ENCODE measurements around the gene ADAR.

Gene ADAR

GRCh38 chr1:154559466-154560044 lies 48.4 kb downstream of the ADAR start:
- peak overlapping the region; percentile 87 for H3K27ac ChIP-seq (ENCODE audit: low read depth, low read length)
- peaks cover 17 to 35% (median 32%) of the 10 kb centered on the region in 5 donors for H3K4me1 ChIP-seq (ENCODE audit: control insufficient read depth in 5 of 5, insufficient read depth in 5 of 5, low read length in 5 of 5)
- H3K27me3 ChIP-seq (ENCODE audit: control insufficient read depth in 5 of 5, insufficient read depth in 4 of 5, low read length in 5 of 5), result no peaks in the 10 kb centered on the region
- no peaks in the 10 kb centered on the region for H3K9me3 ChIP-seq (ENCODE audit: control insufficient read depth in 5 of 5, low read length in 5 of 5)
- H3K36me3 ChIP-seq (ENCODE audit: control insufficient read depth in 5 of 5, insufficient read depth in 5 of 5, low read length in 5 of 5), result peaks cover 0 to 14% (median 13%) of the 10 kb centered on the region in 5 donors
- H3K9ac ChIP-seq (ENCODE audit: low read length in 5 of 5), result peak overlapping the region; percentile 23 to 90 (median 75)
- H3K4me3 ChIP-seq (ENCODE audit: low read depth in 1 of 5, low read length in 5 of 5), result peak overlapping the region; percentile 68 to 78 (median 75)

- Histone ChIP-seq H3K4me3 (ENCODE audit: low read depth in 1 of 5, low read length in 5 of 5) (peak overlapping the region; percentile 68 to 78 (median 75)), H3K27me3 (ENCODE audit: control insufficient read depth in 5 of 5, insufficient read depth in 4 of 5, low read length in 5 of 5) (no peaks in the 10 kb centered on the region), H3K9ac (ENCODE audit: low read length in 5 of 5) (peak overlapping the region; percentile 23 to 90 (median 74)), H3K36me3 (ENCODE audit: control insufficient read depth in 5 of 5, insufficient read depth in 5 of 5, low read length in 5 of 5) (peaks cover 6 to 21% (median 19%) of the 10 kb centered on the region in 5 donors), H3K4me1 (ENCODE audit: control insufficient read depth in 5 of 5, insufficient read depth in 5 of 5, low read length in 5 of 5) (peaks cover 17 to 35% (median 32%) of the 10 kb centered on the region in 5 donors), H3K27ac (ENCODE audit: low read depth, low read length) (peak overlapping the region; percentile 87), H3K9me3 (ENCODE audit: control insufficient read depth in 5 of 5, low read length in 5 of 5) (no peaks in the 10 kb centered on the region)
Observed at GRCh38 chr1:154558720-154559465, 49.1 kb downstream of the ADAR start.

GRCh38 chr1:154557939-154558719 lies 49.9 kb downstream of the ADAR start, which contains the start of gene UBE2Q1:
Gene UBE2Q1, minus strand, starts transcription at chr1:154558662. Its CDS starts 109 bp downstream, at chr1:154558553.
- H3K9me3 ChIP-seq (ENCODE audit: control insufficient read depth in 5 of 5, low read length in 5 of 5), result no peaks in the 10 kb centered on the region
- H3K36me3 ChIP-seq (ENCODE audit: control insufficient read depth in 5 of 5, insufficient read depth in 5 of 5, low read length in 5 of 5), result peaks cover 7 to 28% (median 27%) of the 10 kb centered on the region in 5 donors
- H3K4me1 ChIP-seq (ENCODE audit: control insufficient read depth in 5 of 5, insufficient read depth in 5 of 5, low read length in 5 of 5), result peaks cover 17 to 35% (median 32%) of the 10 kb centered on the region in 5 donors
- H3K9ac ChIP-seq (ENCODE audit: low read length in 5 of 5), result peak within 1 kb of the TSS; percentile 51 to 92 (median 90)
- peak within 1 kb of the TSS; percentile 69 to 94 (median 78) for H3K4me3 ChIP-seq (ENCODE audit: low read depth in 1 of 5, low read length in 5 of 5)
- peak within 1 kb of the TSS; percentile 87 for H3K27ac ChIP-seq (ENCODE audit: low read depth, low read length)
- no peaks in the 10 kb centered on the region for H3K27me3 ChIP-seq (ENCODE audit: control insufficient read depth in 5 of 5, insufficient read depth in 4 of 5, low read length in 5 of 5)

GRCh38 chr1:154557248-154557938 lies 50.6 kb downstream of the ADAR start:
- Histone ChIP-seq H3K27ac (ENCODE audit: low read depth, low read length) (peak overlapping the region; percentile 63), H3K36me3 (ENCODE audit: control insufficient read depth in 5 of 5, insufficient read depth in 5 of 5, low read length in 5 of 5) (peaks cover 8 to 36% (median 34%) of the 10 kb centered on the region in 5 donors), H3K9me3 (ENCODE audit: control insufficient read depth in 5 of 5, low read length in 5 of 5) (no peaks in the 10 kb centered on the region), H3K27me3 (ENCODE audit: control insufficient read depth in 5 of 5, insufficient read depth in 4 of 5, low read length in 5 of 5) (no peaks in the 10 kb centered on the region), H3K4me3 (ENCODE audit: low read depth in 1 of 5, low read length in 5 of 5) (peak overlapping the region; percentile 69 to 94 (median 77)), H3K4me1 (ENCODE audit: control insufficient read depth in 5 of 5, insufficient read depth in 5 of 5, low read length in 5 of 5) (peaks cover 17 to 35% (median 32%) of the 10 kb centered on the region in 5 donors), H3K9ac (ENCODE audit: low read length in 5 of 5) (peak overlapping the region; percentile 75 to 92 (median 85))

- Histone ChIP-seq H3K36me3 (ENCODE audit: control insufficient read depth in 5 of 5, insufficient read depth in 5 of 5, low read length in 5 of 5) (peaks cover 10 to 45% (median 44%) of the 10 kb centered on the region in 5 donors), H3K4me1 (ENCODE audit: control insufficient read depth in 5 of 5, insufficient read depth in 5 of 5, low read length in 5 of 5) (peaks cover 17 to 35% (median 32%) of the 10 kb centered on the region in 5 donors), H3K9me3 (ENCODE audit: control insufficient read depth in 5 of 5, low read length in 5 of 5) (no peaks in the 10 kb centered on the region), H3K9ac (ENCODE audit: low read length in 5 of 5) (peak overlapping the region; percentile 62 to 91 (median 78)), H3K27me3 (ENCODE audit: control insufficient read depth in 5 of 5, insufficient read depth in 4 of 5, low read length in 5 of 5) (no peaks in the 10 kb centered on the region), H3K27ac (ENCODE audit: low read depth, low read length) (peak overlapping the region; percentile 43), H3K4me3 (ENCODE audit: low read depth in 1 of 5, low read length in 5 of 5) (peak overlapping the region in 4 of 5 donors; percentile 69 to 94 (median 78))
Observed at GRCh38 chr1:154556422-154556821, 51.6 kb downstream of the ADAR start.

GRCh38 chr1:154553056-154554030 lies 54.6 kb downstream of the ADAR start:
- Histone ChIP-seq H3K9me3 (ENCODE audit: control insufficient read depth in 5 of 5, low read length in 5 of 5) (no peaks in the 10 kb centered on the region), H3K27ac (ENCODE audit: low read depth, low read length) (no peak overlapping the region), H3K9ac (ENCODE audit: low read length in 5 of 5) (no peak overlapping the region), H3K4me1 (ENCODE audit: control insufficient read depth in 5 of 5, insufficient read depth in 5 of 5, low read length in 5 of 5) (peaks cover 17 to 25% (median 23%) of the 10 kb centered on the region in 5 donors), H3K27me3 (ENCODE audit: control insufficient read depth in 5 of 5, insufficient read depth in 4 of 5, low read length in 5 of 5) (no peaks in the 10 kb centered on the region), H3K4me3 (ENCODE audit: low read depth in 1 of 5, low read length in 5 of 5) (no peak overlapping the region), H3K36me3 (ENCODE audit: control insufficient read depth in 5 of 5, insufficient read depth in 5 of 5, low read length in 5 of 5) (peaks cover 14 to 73% (median 72%) of the 10 kb centered on the region in 5 donors)

- peaks cover 14 to 80% (median 77%) of the 10 kb centered on the region in 5 donors for H3K36me3 ChIP-seq (ENCODE audit: control insufficient read depth in 5 of 5, insufficient read depth in 5 of 5, low read length in 5 of 5)
- H3K9me3 ChIP-seq (ENCODE audit: control insufficient read depth in 5 of 5, low read length in 5 of 5), result no peaks in the 10 kb centered on the region
- no peak overlapping the region for H3K27ac ChIP-seq (ENCODE audit: low read depth, low read length)
- peaks cover 10 to 16% (median 13%) of the 10 kb centered on the region in 5 donors for H3K4me1 ChIP-seq (ENCODE audit: control insufficient read depth in 5 of 5, insufficient read depth in 5 of 5, low read length in 5 of 5)
- H3K27me3 ChIP-seq (ENCODE audit: control insufficient read depth in 5 of 5, insufficient read depth in 4 of 5, low read length in 5 of 5), result no peaks in the 10 kb centered on the region
- no peak overlapping the region for H3K4me3 ChIP-seq (ENCODE audit: low read depth in 1 of 5, low read length in 5 of 5)
- no peak overlapping the region for H3K9ac ChIP-seq (ENCODE audit: low read length in 5 of 5)
Observed at GRCh38 chr1:154552036-154552435, 56.0 kb downstream of the ADAR start.

- H3K27me3 ChIP-seq (ENCODE audit: control insufficient read depth in 5 of 5, insufficient read depth in 4 of 5, low read length in 5 of 5), result no peaks in the 10 kb centered on the region
- H3K4me3 ChIP-seq (ENCODE audit: low read depth in 1 of 5, low read length in 5 of 5), result no peak overlapping the region
- no peaks in the 10 kb centered on the region for H3K9me3 ChIP-seq (ENCODE audit: control insufficient read depth in 5 of 5, low read length in 5 of 5)
- no peak overlapping the region for H3K27ac ChIP-seq (ENCODE audit: low read depth, low read length)
- H3K36me3 ChIP-seq (ENCODE audit: control insufficient read depth in 5 of 5, insufficient read depth in 5 of 5, low read length in 5 of 5), result peaks cover 14 to 80% (median 77%) of the 10 kb centered on the region in 5 donors
- H3K4me1 ChIP-seq (ENCODE audit: control insufficient read depth in 5 of 5, insufficient read depth in 5 of 5, low read length in 5 of 5), result peaks cover 5 to 10% (median 7%) of the 10 kb centered on the region in 5 donors
- H3K9ac ChIP-seq (ENCODE audit: low read length in 5 of 5), result no peak overlapping the region
Observed at GRCh38 chr1:154551474-154551873, 56.5 kb downstream of the ADAR start.
